Panc1 (cell line): Measurements from ENCODE around the gene SORL1. TPM values are rescaled to one million over a fixed set of nuclear protein-coding genes. Genes with fewer than 3 reads are reported as not detected.

Experiments used
- ATAC-seq: fragments of 200-7000 bp; cut with Tn5 transposase; 2 replicates; pipeline ENCODE4 v1.9.1; 2020; ENCODE audit warnings: mild to moderate bottlenecking, moderate library complexity
- BruUV-seq: library from RNA; stranded (reverse); fragments of 400-500 nt; replicated peaks from 2 replicates; lab custom pipeline; 2021; lab: Mats Ljungman, UMichigan
- CTCF ChIA-PET: fragments of 300-600 bp; sonication (Branson Sonifier 250); formaldehyde crosslinking; loops from one replicate; lab custom pipeline; 2022; ENCODE audit warnings: antibody characterized with exemption; lab: Charles Lee
- POLR2A ChIA-PET: fragments of 300-600 bp; sonication (Branson Sonifier 250); formaldehyde crosslinking; loops from one replicate; lab custom pipeline; 2022; ENCODE audit warnings: antibody characterized with exemption; lab: Charles Lee
- DNase-seq: peaks from one replicate; pipeline ENCODE4 v3.0.0-alpha.2; 2010; ENCODE audit warnings: low read depth, low spot score
- H3K27ac ChIP-seq: 2 replicates; pipeline ENCODE4 v1.5.1; 2011; ENCODE audit warnings: mild to moderate bottlenecking, low read length, inconsistent platforms
- H3K27me3 ChIP-seq: fragments of 200-500 bp; sonication (Bioruptor generic); 2 replicates; pipeline ENCODE4 v1.6.0; 2014; ENCODE audit warnings: low read length, inconsistent platforms; ENCODE audit not compliant: control insufficient read depth, insufficient read depth
- H3K36me3 ChIP-seq: fragments of 200-500 bp; sonication (Bioruptor generic); 2 replicates; pipeline ENCODE4 v1.5.1; 2014; ENCODE audit warnings: inconsistent platforms, mild to moderate bottlenecking, low read length, moderate library complexity; ENCODE audit not compliant: control insufficient read depth, insufficient read depth
- H3K4me1 ChIP-seq: 2 replicates; pipeline ENCODE4 v1.5.1; 2011; ENCODE audit warnings: inconsistent platforms, mild to moderate bottlenecking, low read length, moderate library complexity; ENCODE audit not compliant: control insufficient read depth, insufficient read depth
- H3K4me3 ChIP-seq, 2 experiments: 2 replicates each; pipeline ENCODE4 v1.5.1; 2011 to 2012; ENCODE audit warnings: low read depth in 2 of 2, low read length in 2 of 2, mild to moderate bottlenecking in 2 of 2, inconsistent platforms in 1 of 2, moderate library complexity in 1 of 2
- H3K9me3 ChIP-seq: fragments of 200-500 bp; sonication (Bioruptor generic); 2 replicates; pipeline ENCODE4 v1.5.1; 2014; ENCODE audit warnings: low read depth, mild to moderate bottlenecking, inconsistent platforms, low read length, moderate library complexity; ENCODE audit not compliant: control insufficient read depth, insufficient read depth
- POLR2AphosphoS5 ChIP-seq: IDR thresholded peaks from 2 replicates; pipeline ENCODE4 v1.6.1; 2012; ENCODE audit warnings: mild to moderate bottlenecking, low read depth, low read length, moderate library complexity
- REST ChIP-seq, 2 experiments: IDR thresholded peaks; 2 replicates each; pipeline ENCODE4 v1.6.1; 2011 to 2012; ENCODE audit warnings: low read depth in 2 of 2, control low read depth in 1 of 2, low read length in 1 of 2, mild to moderate bottlenecking in 1 of 2, moderate library complexity in 1 of 2; ENCODE audit not compliant: insufficient read depth in 1 of 2
- SIN3A ChIP-seq: IDR thresholded peaks from 2 replicates; pipeline ENCODE4 v1.6.1; 2012; ENCODE audit warnings: low read depth, mild to moderate bottlenecking, low read length, moderate library complexity, borderline replicate concordance; ENCODE audit not compliant: insufficient read depth
- TCF7L2 ChIP-seq: IDR thresholded peaks from 2 replicates; pipeline ENCODE4 v1.6.1; 2011; ENCODE audit warnings: mild to moderate bottlenecking, low read depth, low read length, inconsistent platforms
- in situ Hi-C: cut with HindIII; loops from 2 replicates; pipeline ENCODE4 v1.10.0; 2016; ENCODE audit warnings: low sequenced_read_pairs, low pct_unique_long_range_greater_than_20kb
- intact Hi-C: fragments of 100-400 bp; cut with micrococcal nuclease; formaldehyde crosslinking; loops from one replicate; pipeline ENCODE4 v1.10.0; 2022; ENCODE audit not compliant: unreplicated experiment
- total RNA-seq: library from RNA; stranded (reverse); gene quantifications from one replicate; pipeline ENCODE4 v1.2.1, GENCODE V29; 2021; ENCODE audit not compliant: unreplicated experiment
- TF ChIP-seq, protein P1 (sequence below): fragments of 450-650 bp; IDR thresholded peaks from 2 replicates; pipeline ENCODE4 v1.5.1; 2017; ENCODE audit warnings: mild to moderate bottlenecking

Gene SORL1
- total RNA-seq, 1 experiment from 2014 or later: 36.3 TPM

DNA sequence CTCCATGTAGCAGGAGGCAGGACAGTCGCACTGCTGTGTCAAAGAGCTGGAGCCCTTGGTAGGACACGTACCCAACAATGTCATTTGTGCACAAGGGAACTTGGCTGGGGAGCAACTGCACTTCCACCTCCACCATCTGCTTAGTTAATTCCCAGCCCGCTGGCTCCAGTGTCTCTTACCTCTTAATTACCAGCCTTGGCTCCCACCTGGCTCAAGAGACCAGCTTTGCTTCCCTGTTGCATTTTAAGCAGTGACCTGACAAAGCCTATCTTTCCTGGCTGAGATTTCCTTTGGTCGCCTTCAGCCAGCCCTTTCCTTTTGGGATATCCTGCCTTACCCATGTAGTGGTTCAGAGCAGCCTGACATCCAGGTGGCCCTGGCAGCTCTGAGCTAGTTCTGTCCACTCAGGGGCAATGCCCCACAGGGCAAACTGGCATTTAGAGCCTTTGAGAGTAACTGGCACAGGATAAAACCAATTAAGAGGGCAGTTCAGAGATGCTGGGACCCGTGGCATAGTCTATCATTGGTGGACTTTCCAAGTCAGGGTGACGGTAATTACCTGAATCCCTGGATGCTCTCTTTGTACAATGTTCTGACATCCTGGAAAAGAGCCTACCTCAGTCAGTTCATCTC, 213.2 kb downstream of the SORL1 start:
- ATAC-seq: no peak
- DNase-seq: no peak
- TF ChIP-seq TCF7L2: no peak
- TF ChIP-seq POLR2AphosphoS5: no peak
- no peak for TF ChIP-seq REST (IDR thresholded peaks at IDR 0.05; ENCODE audit: insufficient read depth in 1 of 2, low read depth in 2 of 2, low read length in 1 of 2)
- TF ChIP-seq SIN3A: no peak
- no peaks in the 10 kb centered on the region for H3K4me1 ChIP-seq
- H3K4me3 ChIP-seq: no peak overlapping the region
- intact Hi-C loops (no loop called here), in situ Hi-C loops (no loop called here)
- H3K27me3 ChIP-seq: no peaks in the 10 kb centered on the region
- ChIA-PET CTCF (no interaction called here), POLR2A (no interaction called here)
- H3K9me3 ChIP-seq: no peaks in the 10 kb centered on the region
- H3K36me3 ChIP-seq: no peaks in the 10 kb centered on the region
- BruUV-seq: no TSS peak
- no peak overlapping the region for H3K27ac ChIP-seq

GRCh38 chr11:121667836-121668235, 215.7 kb downstream of the SORL1 start:
- Histone ChIP-seq H3K27me3 (no peaks in the 10 kb centered on the region), H3K27ac (no peak overlapping the region), H3K4me1 (no peaks in the 10 kb centered on the region), H3K36me3 (no peaks in the 10 kb centered on the region), H3K9me3 (no peaks in the 10 kb centered on the region), H3K4me3 (no peak overlapping the region)
- TF ChIP-seq POLR2AphosphoS5 (no peak), SIN3A (no peak), REST (IDR thresholded peaks at IDR 0.05; ENCODE audit: insufficient read depth in 1 of 2, low read depth in 2 of 2, low read length in 1 of 2) (no peak), TCF7L2 (no peak)
- TF ChIP-seq, protein P1, sequence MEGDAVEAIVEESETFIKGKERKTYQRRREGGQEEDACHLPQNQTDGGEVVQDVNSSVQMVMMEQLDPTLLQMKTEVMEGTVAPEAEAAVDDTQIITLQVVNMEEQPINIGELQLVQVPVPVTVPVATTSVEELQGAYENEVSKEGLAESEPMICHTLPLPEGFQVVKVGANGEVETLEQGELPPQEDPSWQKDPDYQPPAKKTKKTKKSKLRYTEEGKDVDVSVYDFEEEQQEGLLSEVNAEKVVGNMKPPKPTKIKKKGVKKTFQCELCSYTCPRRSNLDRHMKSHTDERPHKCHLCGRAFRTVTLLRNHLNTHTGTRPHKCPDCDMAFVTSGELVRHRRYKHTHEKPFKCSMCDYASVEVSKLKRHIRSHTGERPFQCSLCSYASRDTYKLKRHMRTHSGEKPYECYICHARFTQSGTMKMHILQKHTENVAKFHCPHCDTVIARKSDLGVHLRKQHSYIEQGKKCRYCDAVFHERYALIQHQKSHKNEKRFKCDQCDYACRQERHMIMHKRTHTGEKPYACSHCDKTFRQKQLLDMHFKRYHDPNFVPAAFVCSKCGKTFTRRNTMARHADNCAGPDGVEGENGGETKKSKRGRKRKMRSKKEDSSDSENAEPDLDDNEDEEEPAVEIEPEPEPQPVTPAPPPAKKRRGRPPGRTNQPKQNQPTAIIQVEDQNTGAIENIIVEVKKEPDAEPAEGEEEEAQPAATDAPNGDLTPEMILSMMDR: no peak
- ChIA-PET CTCF (interaction anchor here (0.7 kb wide), 1 partner anchor 1198 kb away, joined by 5 read pairs; no protein-coding TSS in a partner anchor), POLR2A (interaction anchor here (0.7 kb wide), 1 partner anchor 86 kb away, joined by 9 read pairs; no protein-coding TSS in a partner anchor)
- no TSS peak for BruUV-seq
- DNase-seq (no peak), ATAC-seq (no peak)
- in situ Hi-C loops: no loop called here
- intact Hi-C loops: no loop called here
